Endothelial cell of umbilical vein (primary cell): ENCODE measurements around the gene OXTR. TPM values are rescaled to one million over a fixed set of nuclear protein-coding genes. Genes with fewer than 3 reads are reported as not detected.

Experiments used
- BruUV-seq: library from RNA; stranded (reverse); fragments of 400-500 nt; replicated peaks from 2 replicates; lab custom pipeline; 2021; lab: Mats Ljungman, UMichigan
- CTCF ChIA-PET: fragments of 300-600, 350-600 bp; sonication (Branson Sonifier 250); formaldehyde crosslinking; loops from one replicate; lab custom pipeline; 2021; ENCODE audit warnings: antibody characterized with exemption, inconsistent platforms; lab: Charles Lee
- POLR2A ChIA-PET: fragments of 300-600, 350-600 bp; sonication (Branson Sonifier 250); formaldehyde crosslinking; loops from one replicate; lab custom pipeline; 2021; ENCODE audit warnings: antibody characterized with exemption, inconsistent platforms; lab: Charles Lee
- DNase-seq: peaks from one replicate; pipeline ENCODE4 v3.0.0-alpha.2; 2011; ENCODE audit warnings: low read depth, low spot score
- FAIRE-seq: peaks from 2 replicates; lab custom pipeline; 2011; peaks lifted over from hg19 to GRCh38; lab: Jason Lieb, UNC
- H2AFZ ChIP-seq: 2 replicates; pipeline ENCODE4 v1.6.0; 2012; ENCODE audit warnings: low read depth, low read length, control low read depth, inconsistent platforms
- H3K27ac ChIP-seq: 2 replicates; pipeline ENCODE4 v1.5.1; 2011; ENCODE audit warnings: low read depth, mild to moderate bottlenecking, control low read depth, low read length, moderate library complexity; ENCODE audit not compliant: insufficient read depth
- H3K27me3 ChIP-seq, 2 experiments: 2 replicates each; pipeline versions ENCODE4 v1.6.0 to v1.6.1; 2011; ENCODE audit warnings: low read length in 2 of 2, mixed read lengths in 1 of 2; ENCODE audit not compliant: control insufficient read depth in 2 of 2, insufficient read depth in 2 of 2
- H3K36me3 ChIP-seq, 2 experiments: 2 replicates in 1 of 2; 3 replicates in 1 of 2; pipeline ENCODE4 v1.5.1; 2011; ENCODE audit warnings: low read length in 2 of 2, mild to moderate bottlenecking in 1 of 2, moderate library complexity in 1 of 2; ENCODE audit not compliant: control insufficient read depth in 2 of 2, insufficient read depth in 2 of 2; ENCODE audit errors: extremely low read depth in 1 of 2
- H3K4me1 ChIP-seq: 3 replicates; pipeline ENCODE4 v1.5.1; 2011; ENCODE audit warnings: mild to moderate bottlenecking, low read length; ENCODE audit not compliant: control insufficient read depth, insufficient read depth; ENCODE audit errors: extremely low read depth
- H3K4me2 ChIP-seq: 2 replicates; pipeline ENCODE4 v1.6.1; 2011; ENCODE audit warnings: low read length, control low read depth, mixed read lengths; ENCODE audit not compliant: insufficient read depth
- H3K4me3 ChIP-seq, 3 experiments: fragments of 200-600 bp in 1 of 3; sonication (generic), shearing (Covaris generic) in 1 of 3; replicated peaks in 1 of 3; 2 replicates each; pipeline ENCODE4 v1.5.1; 2011 to 2016; ENCODE audit warnings: control low read depth in 3 of 3, low read length in 3 of 3, mild to moderate bottlenecking in 2 of 3, inconsistent platforms in 1 of 3, low read depth in 1 of 3, moderate library complexity in 1 of 3; ENCODE audit not compliant: insufficient read depth in 1 of 3
- H3K79me2 ChIP-seq: 2 replicates; pipeline ENCODE4 v1.6.0; 2012; ENCODE audit warnings: low read length, inconsistent platforms; ENCODE audit not compliant: control insufficient read depth, insufficient read depth
- H3K9ac ChIP-seq: replicated peaks from 2 replicates; pipeline ENCODE3; 2011; ENCODE audit warnings: low read length, control low read depth; ENCODE audit not compliant: insufficient read depth; ENCODE audit errors: extremely low read depth
- H3K9me1 ChIP-seq: replicated peaks from 3 replicates; pipeline ENCODE4 v1.6.0; 2011; ENCODE audit warnings: mild to moderate bottlenecking, low read length; ENCODE audit not compliant: control insufficient read depth, insufficient read depth; ENCODE audit errors: extremely low read depth
- H3K9me3 ChIP-seq: replicated peaks from 2 replicates; pipeline ENCODE4 v1.5.1; 2012; ENCODE audit warnings: low read length, inconsistent platforms; ENCODE audit not compliant: control insufficient read depth, insufficient read depth
- H4K20me1 ChIP-seq: replicated peaks from 2 replicates; pipeline ENCODE3; 2011; ENCODE audit warnings: mild to moderate bottlenecking, low read length; ENCODE audit not compliant: control insufficient read depth, insufficient read depth; ENCODE audit errors: extremely low read depth
- EZH2 ChIP-seq: IDR thresholded peaks from 2 replicates; pipeline ENCODE4 v1.6.1; 2012; ENCODE audit warnings: borderline replicate concordance, low read depth, mild to moderate bottlenecking, moderate library complexity, low read length, inconsistent platforms; ENCODE audit not compliant: severe bottlenecking
- FOS ChIP-seq: IDR thresholded peaks from 2 replicates; pipeline ENCODE4 v1.6.1; 2011; ENCODE audit warnings: mild to moderate bottlenecking, low read length, moderate library complexity, borderline replicate concordance; ENCODE audit not compliant: insufficient read depth
- GATA2 ChIP-seq: IDR thresholded peaks from 2 replicates; pipeline ENCODE4 v1.7.0; 2011; ENCODE audit warnings: low read depth, mild to moderate bottlenecking, moderate library complexity, mixed read lengths, low read length; ENCODE audit not compliant: insufficient read length, insufficient read depth
- JUN ChIP-seq: IDR thresholded peaks from 2 replicates; pipeline ENCODE4 v1.6.1; 2011; ENCODE audit warnings: borderline replicate concordance, low read depth; ENCODE audit not compliant: insufficient read length, insufficient read depth
- MYC ChIP-seq: IDR thresholded peaks from one replicate; pipeline ENCODE4 v1.6.1; 2011; ENCODE audit warnings: mild to moderate bottlenecking, low read depth, low read length
- POLR2A ChIP-seq: IDR thresholded peaks from 2 replicates; pipeline ENCODE4 v1.6.1; 2012; ENCODE audit warnings: low read depth, mild to moderate bottlenecking, control low read depth, low read length
- POLR2AphosphoS5 ChIP-seq: IDR thresholded peaks from 2 replicates; pipeline ENCODE4 v1.6.1; 2012; ENCODE audit warnings: low read depth, mild to moderate bottlenecking, control low read depth, low read length, moderate library complexity; ENCODE audit not compliant: insufficient read depth
- dilution Hi-C: fragments of 300-500 bp; cut with MboI; formaldehyde crosslinking; loops from one replicate; pipeline ENCODE4 v1.15.0; 2019; ENCODE audit warnings: low sequenced_read_pairs; ENCODE audit not compliant: extremely low pct_ligation_motif_present
- intact Hi-C: fragments of 100-400 bp; cut with micrococcal nuclease; formaldehyde crosslinking; loops from one replicate; pipeline ENCODE4 v1.10.0; 2022
- polyA plus RNA-seq, 4 experiments: library from polyadenylated mRNA; depleted of rRNA in 3 of 4; stranded (reverse) in 3 of 4; unstranded in 1 of 4; fragments of >200 nt; gene quantifications; 2 replicates each; pipeline versions ENCODE4 v1.2.1 to v1.2.3, GENCODE V29; 2011 to 2012; ENCODE audit warnings: missing spikeins in 1 of 4
- total RNA-seq: library from RNA; stranded (reverse); gene quantifications from 2 replicates; pipeline ENCODE4 v1.2.3, GENCODE V29; 2021
- TF ChIP-seq, protein P1 (sequence below), 2 donors: IDR thresholded peaks; 1 replicate in 1 of 2; 2 replicates in 1 of 2; pipeline ENCODE4 v1.5.1; 2011; ENCODE audit warnings: low read length in 2 of 2, mild to moderate bottlenecking in 2 of 2, moderate library complexity in 2 of 2, control low read depth in 1 of 2, inconsistent platforms in 1 of 2, low read depth in 1 of 2; ENCODE audit not compliant: insufficient read depth in 1 of 2; ENCODE audit errors: extremely low read depth in 1 of 2
- TF ChIP-seq, protein P2 (sequence below): IDR thresholded peaks from 2 replicates; pipeline ENCODE4 v1.6.1; 2011; ENCODE audit not compliant: insufficient read depth, insufficient read length

The OXTR gene
- total and polyA plus RNA-seq, 2 donors (not counting 3 experiments of a cell fraction or from before 2014, with no cell fraction given) = 0.12 to 0.40 TPM

DNA sequence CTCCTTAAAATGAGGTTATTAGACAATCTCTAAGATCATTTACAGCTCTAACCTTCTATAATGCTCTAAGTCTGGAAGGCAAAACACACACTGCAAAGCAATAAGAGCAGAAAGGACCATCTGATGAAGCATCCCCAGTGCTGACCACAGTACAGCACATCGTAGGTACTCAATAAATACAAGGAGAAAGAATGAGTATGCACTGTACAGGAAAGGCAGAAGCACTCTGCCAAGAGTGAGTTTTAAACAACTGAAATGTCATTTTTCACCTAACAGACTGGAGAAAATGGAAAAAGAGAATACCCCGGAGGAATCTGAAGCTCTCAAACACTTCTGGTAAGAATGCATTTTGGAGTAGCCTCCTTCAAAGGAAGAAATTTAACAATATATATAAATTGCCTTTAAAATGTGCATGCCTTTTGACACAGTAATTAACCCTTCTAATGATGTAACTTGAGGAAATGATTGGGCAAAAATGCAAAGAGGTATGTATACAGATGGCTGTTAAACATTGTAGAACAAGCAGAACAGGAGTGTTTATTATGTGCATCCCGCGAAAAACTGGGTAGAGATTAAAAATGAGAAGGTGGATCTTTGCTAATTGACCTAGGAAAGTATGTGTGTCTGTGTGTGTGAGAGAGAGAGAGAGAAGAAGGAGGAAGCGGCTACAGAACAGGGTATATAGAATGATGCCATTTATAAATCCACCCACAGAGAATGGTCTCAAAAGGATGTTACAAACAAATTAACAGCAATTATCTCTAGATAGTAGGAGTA lies 8.0 kb upstream of the OXTR start:
- no peaks in the 10 kb centered on the region for H3K9me1 ChIP-seq
- BruUV-seq = no TSS peak
- H4K20me1 ChIP-seq = no peaks in the 10 kb centered on the region
- POLR2A ChIA-PET = no interaction called here
- dilution Hi-C loops = no loop called here
- no peaks in the 10 kb centered on the region for H3K9me3 ChIP-seq
- no peak overlapping the region for H2AFZ ChIP-seq
- intact Hi-C loops = no loop called here
- H3K36me3 ChIP-seq = no peaks in the 10 kb centered on the region
- H3K27me3 ChIP-seq = peaks cover 0 to 3% of the 10 kb centered on the region in 2 experiments
- FAIRE-seq (no peak), DNase-seq (no peak)
- TF ChIP-seq GATA2 = no peak
- no peak for TF ChIP-seq EZH2
- TF ChIP-seq MYC = no peak
- no peak for TF ChIP-seq FOS
- TF ChIP-seq, protein P1, sequence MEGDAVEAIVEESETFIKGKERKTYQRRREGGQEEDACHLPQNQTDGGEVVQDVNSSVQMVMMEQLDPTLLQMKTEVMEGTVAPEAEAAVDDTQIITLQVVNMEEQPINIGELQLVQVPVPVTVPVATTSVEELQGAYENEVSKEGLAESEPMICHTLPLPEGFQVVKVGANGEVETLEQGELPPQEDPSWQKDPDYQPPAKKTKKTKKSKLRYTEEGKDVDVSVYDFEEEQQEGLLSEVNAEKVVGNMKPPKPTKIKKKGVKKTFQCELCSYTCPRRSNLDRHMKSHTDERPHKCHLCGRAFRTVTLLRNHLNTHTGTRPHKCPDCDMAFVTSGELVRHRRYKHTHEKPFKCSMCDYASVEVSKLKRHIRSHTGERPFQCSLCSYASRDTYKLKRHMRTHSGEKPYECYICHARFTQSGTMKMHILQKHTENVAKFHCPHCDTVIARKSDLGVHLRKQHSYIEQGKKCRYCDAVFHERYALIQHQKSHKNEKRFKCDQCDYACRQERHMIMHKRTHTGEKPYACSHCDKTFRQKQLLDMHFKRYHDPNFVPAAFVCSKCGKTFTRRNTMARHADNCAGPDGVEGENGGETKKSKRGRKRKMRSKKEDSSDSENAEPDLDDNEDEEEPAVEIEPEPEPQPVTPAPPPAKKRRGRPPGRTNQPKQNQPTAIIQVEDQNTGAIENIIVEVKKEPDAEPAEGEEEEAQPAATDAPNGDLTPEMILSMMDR (IDR thresholded peaks at IDR 0.05; ENCODE audit: extremely low read depth in 1 of 2, insufficient read depth in 1 of 2, low read depth in 1 of 2, low read length in 2 of 2) = no peak
- TF ChIP-seq POLR2AphosphoS5 = no peak
- TF ChIP-seq POLR2A = no peak
- TF ChIP-seq, protein P2, sequence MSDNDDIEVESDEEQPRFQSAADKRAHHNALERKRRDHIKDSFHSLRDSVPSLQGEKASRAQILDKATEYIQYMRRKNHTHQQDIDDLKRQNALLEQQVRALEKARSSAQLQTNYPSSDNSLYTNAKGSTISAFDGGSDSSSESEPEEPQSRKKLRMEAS = no peak
- no peak for TF ChIP-seq JUN
- no peaks in the 10 kb centered on the region for H3K4me1 ChIP-seq
- CTCF ChIA-PET = interaction anchor here (2.9 kb wide), 1 partner anchor 8 kb away, joined by 22 read pairs; the partner anchor contains the start of gene OXTR
- H3K79me2 ChIP-seq = no peaks in the 10 kb centered on the region
- H3K27ac ChIP-seq = no peak overlapping the region
- H3K4me2 ChIP-seq = no peak overlapping the region
- no peak overlapping the region for H3K4me3 ChIP-seq
- H3K9ac ChIP-seq = no peak overlapping the region
